ENCODE measurements around the gene ACTC1.

The ACTC1 gene

GRCh38 chr15:34759347-34759746 lies 36.0 kb downstream of the ACTC1 start:
- no peak for DNase-seq (ENCODE audit: low read depth in 2 of 2)

GRCh38 chr15:34757262-34757661 lies 38.1 kb downstream of the ACTC1 start:
- no peak for DNase-seq (ENCODE audit: low read depth in 2 of 2)

- DNase-seq (ENCODE audit: low read depth in 2 of 2) = no peak
Observed at GRCh38 chr15:34755419-34755773, 40.0 kb downstream of the ACTC1 start.

GRCh38 chr15:34754674-34755418 lies 40.5 kb downstream of the ACTC1 start, which contains the start of gene GJD2:
GJD2 (minus strand) TSS chr15:34754998; CDS start chr15:34754488, 510 bp downstream.
- DNase-seq (ENCODE audit: low read depth in 2 of 2) = no peak

GRCh38 chr15:34754171-34754601 lies 41.2 kb downstream of the ACTC1 start:
- DNase-seq (ENCODE audit: low read depth in 2 of 2) = no peak

- DNase-seq (ENCODE audit: low read depth in 2 of 2) = no peak
Observed at GRCh38 chr15:34753236-34753894, 42.0 kb downstream of the ACTC1 start.

- no peak for DNase-seq (ENCODE audit: low read depth in 2 of 2)
Observed at GRCh38 chr15:34749691-34750090, 45.7 kb downstream of the ACTC1 start.

Data from activated CD4-positive, alpha-beta T cell treated with anti-CD3 and anti-CD28 coated beads for 24 hours (primary cell).